GM21576 (cell line): ENCODE data around the gene MEGF11.
A peak's percentile ranks its signal among the peaks of the same experiment; 100 is the strongest.

Source experiments
- ATAC-seq: cut with Tn5 transposase; IDR thresholded peaks from one replicate; pipeline ENCODE4 v1.9.1; 2021; ENCODE audit warnings: mild to moderate bottlenecking, moderate library complexity; ENCODE audit not compliant: unreplicated experiment

The MEGF11 gene

GRCh38 chr15:65910341-65910740 lies 343.2 kb downstream of the MEGF11 start:
- ATAC-seq = no peak

DNA sequence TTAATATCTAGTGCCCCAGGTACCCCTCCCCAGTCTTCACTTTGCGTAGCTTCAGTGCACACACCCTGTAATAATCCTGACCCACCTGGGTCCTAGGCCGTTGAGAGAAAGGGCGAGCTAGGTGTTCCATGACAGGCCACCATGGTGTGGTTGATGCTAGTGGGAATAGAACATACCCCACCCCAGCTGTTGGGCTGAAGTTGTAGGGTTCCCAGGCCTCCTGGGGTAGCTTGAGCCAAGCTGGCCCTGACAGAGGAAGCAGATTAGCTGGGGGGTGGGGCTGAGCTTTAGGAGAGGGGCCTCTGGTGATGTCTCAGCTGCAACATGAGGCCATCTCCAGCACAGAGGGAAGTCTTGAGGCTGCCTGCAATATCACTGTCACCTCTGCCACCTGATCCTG lies 343.7 kb downstream of the MEGF11 start:
- no peak for ATAC-seq

GRCh38 chr15:65908876-65909275 lies 344.7 kb downstream of the MEGF11 start:
- ATAC-seq = no peak

DNA sequence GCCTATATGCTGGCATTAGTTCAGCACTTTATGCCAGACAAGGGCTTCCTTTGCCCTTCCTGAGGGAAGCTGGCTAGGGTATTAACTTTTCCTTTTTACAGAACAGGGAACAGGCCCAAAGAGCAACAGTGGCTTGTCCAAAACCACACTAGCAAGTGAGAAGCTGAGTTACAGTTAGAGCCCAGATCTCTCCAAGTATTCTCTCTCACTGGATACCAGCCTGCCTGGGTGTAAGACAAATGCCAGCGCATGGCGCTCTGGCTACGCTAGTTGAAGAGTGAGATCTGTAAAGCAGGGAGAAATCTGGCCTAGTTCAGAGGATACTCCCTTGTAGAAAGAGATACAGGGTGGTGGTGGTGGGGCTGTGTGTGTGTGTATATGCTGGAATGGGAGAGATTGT lies 345.9 kb downstream of the MEGF11 start:
- no peak for ATAC-seq

DNA sequence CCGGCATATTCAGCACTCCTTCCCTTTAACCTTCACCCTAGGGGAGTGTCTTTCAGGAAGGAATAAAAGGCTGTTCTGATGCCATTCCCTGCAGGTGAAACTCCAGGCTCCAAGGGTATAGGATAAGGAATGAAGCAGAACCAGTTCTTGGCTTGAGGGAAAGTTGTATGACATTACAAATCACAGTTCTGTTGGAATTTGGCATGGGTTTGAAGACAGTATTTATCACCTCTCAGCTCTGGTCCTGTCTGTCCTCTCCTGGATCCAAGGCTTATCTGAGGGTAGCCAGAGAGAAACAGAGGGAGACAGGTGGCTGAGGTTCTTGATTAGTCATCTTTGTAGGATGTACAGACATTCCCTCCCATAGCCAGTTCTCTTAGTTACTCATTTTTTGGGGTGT lies 347.2 kb downstream of the MEGF11 start:
- no peak for ATAC-seq

GRCh38 chr15:65904301-65904700 lies 349.2 kb downstream of the MEGF11 start:
- ATAC-seq = no peak

- no peak for ATAC-seq
Observed at GRCh38 chr15:65903296-65904073, 350.1 kb downstream of the MEGF11 start.

- ATAC-seq = peak; percentile 65
Observed at GRCh38 chr15:65902373-65902772, 351.2 kb downstream of the MEGF11 start.

GRCh38 chr15:65901836-65902235 lies 351.7 kb downstream of the MEGF11 start:
- no peak for ATAC-seq

GRCh38 chr15:65901336-65901735 lies 352.2 kb downstream of the MEGF11 start:
- no peak for ATAC-seq

- ATAC-seq = no peak
Observed at GRCh38 chr15:65900488-65900887, 353.1 kb downstream of the MEGF11 start.

- no peak for ATAC-seq
Observed at GRCh38 chr15:65896236-65896635, 357.3 kb downstream of the MEGF11 start.

- no peak for ATAC-seq
Observed at GRCh38 chr15:65893060-65893459, 360.5 kb downstream of the MEGF11 start.

GRCh38 chr15:65888981-65889380 lies 364.6 kb downstream of the MEGF11 start:
- no peak for ATAC-seq

DNA sequence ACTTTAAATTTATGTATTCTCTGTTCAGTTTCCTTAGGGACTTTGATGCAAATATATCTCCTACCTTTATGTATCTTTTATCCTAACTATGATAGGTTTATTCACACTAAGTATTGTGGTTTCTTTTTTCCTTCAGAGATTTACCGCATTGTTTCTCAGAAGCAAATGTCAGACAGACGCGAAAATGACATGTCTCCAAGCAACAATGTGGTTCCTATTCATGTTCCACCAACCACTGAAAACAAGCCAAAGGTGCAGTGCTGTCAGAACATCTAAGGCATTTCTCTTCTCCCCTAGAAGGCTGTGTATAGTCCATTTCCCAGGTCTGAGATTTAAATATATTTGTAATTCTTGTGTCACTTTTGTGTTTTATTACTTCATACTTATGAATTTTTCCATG lies 366.0 kb downstream of the MEGF11 start:
- no peak for ATAC-seq

DNA sequence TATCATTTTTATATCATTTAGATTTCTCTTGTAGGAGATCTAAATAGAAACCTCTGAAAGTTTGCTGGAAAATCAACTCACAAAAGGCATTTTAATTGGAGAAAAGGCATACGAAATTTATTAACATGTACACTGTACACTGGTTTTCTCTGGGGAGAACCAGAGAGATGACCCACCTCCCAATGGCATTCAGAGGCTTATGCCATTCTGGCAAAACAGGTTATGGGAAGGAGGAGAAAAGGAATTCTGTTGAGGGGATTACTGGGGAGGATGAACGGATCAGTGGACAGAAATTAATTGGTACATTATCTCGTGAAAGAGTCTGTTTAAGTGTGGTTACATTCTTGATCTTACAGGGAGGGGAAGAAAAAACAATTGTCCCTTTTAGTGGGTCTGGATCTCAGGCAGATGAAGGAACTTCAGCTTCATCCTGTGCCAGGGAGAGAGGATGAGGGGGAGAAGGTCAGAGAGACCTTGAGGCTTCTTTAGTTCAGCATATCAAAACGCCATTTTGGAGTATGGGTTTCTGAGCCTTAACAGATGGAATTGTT lies 367.8 kb downstream of the MEGF11 start:
- ATAC-seq = no peak

DNA sequence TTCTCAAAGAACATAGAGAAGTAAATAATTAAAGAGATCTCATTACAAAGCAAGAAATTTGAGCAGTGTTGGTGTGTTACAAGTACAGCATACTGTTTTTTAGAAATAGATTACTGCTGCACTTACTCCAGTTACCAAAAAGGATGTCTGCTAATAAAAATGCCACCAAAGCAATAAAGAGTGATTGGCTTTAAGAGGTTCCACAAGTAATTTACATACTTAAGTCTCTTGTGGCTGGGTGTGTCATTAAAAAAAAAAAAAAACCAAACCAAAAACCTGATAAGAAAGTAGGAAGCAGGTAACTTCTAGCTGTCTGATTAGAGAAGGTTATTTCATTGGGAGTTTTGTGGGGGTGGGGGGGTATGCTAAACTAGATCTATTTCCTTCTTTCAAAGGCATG lies 369.0 kb downstream of the MEGF11 start:
- no peak for ATAC-seq

GRCh38 chr15:65883571-65883970 lies 370.0 kb downstream of the MEGF11 start:
- no peak for ATAC-seq

DNA sequence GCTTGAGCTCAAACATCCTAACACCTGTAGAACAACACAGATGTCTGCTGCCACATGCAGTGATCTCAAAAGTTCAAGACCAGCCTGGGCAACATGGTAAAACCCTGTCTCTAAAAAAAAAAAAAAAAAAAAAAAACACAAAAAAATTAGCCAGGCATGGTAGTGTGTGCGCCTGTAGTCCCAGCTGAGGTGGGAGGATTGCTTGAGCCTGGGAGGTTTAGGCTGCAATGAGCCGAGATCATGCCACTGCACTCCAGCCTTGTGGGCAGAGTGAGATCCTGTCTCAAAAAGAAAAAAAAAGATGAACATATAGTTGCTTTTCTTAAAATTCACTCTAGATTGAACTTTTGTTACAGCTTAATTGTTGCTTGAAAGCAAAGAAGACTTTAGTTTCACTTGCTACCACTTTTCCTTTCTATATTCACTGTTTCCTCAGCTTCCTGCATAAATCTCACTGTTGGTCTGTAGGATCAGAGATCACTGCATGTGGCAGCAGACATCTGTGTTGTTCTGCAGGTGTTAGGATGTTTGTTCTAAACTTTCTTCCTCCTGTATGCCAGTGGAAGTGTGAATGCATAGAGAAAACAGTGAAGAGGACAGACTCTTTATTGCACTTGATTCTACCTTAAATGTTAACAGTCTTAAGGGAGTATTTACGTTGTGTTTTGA lies 371.6 kb downstream of the MEGF11 start:
- no peak for ATAC-seq

DNA sequence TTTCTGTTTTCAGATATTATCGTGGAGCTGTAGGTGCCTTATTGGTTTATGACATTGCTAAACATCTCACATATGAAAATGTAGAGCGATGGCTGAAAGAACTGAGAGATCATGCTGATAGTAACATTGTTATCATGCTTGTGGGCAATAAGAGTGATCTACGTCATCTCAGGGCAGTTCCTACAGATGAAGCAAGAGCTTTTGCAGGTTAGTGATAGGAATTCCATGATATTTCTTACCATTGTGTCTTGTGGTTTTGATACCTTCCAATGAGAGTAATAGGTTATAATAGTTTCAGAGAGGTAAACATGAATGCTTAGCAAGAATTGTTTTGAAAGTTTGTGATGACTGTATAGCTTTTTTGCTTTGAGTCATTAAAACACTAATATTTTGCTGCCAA lies 375.8 kb downstream of the MEGF11 start:
- no peak for ATAC-seq

- no peak for ATAC-seq
Observed at GRCh38 chr15:65875458-65875857, 378.1 kb downstream of the MEGF11 start.

DNA sequence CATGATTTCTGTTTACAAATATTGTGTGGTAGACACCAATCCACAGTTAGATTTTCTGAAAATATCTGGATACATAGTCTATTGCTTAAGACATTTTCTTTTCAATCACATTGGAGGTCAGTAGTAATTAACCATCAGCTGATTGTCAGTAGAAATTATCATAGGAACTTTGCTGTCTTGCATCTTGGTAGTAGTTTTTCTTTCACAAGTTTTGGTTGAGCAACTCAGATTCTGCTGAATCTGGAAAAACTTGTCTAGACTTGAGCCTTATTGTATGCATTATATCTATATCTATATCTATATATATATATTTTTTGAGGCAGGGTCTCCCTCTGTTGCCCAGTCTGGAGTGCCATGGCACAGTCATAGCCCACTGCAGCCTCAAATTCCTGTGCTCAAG lies 380.3 kb downstream of the MEGF11 start:
- no peak for ATAC-seq
